Activated effector memory CD4-positive, alpha-beta T cell treated with anti-CD3 and anti-CD28 coated beads, Interleukin-2, amount 50 U/mL, for 16 hours (primary cell): ENCODE results near the gene CTCF.
A peak's percentile ranks its signal among the peaks of the same experiment; 100 is the strongest.

ENCODE experiments used
- DNase-seq: peaks from one replicate; pipeline ENCODE4 v3.0.0-alpha.2; 2020

Gene CTCF

DNA sequence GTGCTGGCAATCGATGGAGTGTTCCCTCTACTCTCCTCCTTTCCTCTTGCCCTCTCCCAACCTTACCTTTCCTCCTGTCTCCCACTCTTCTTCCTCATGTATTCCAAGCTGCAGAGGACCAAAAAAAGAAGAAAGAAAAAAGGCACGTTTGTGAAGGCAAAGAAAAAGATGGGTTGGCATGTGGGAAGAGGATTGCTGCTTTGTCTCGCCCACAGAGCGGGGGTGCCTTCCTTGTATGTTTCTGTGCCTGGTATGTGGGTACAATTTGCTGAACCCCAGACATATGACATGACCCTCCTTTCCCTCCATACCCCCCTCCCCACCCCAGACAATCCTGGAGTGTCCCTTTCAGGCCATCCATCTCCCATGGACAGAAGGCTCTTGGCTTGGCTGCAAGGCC lies 13.1 kb upstream of the CTCF start:
- no peak for DNase-seq

DNA sequence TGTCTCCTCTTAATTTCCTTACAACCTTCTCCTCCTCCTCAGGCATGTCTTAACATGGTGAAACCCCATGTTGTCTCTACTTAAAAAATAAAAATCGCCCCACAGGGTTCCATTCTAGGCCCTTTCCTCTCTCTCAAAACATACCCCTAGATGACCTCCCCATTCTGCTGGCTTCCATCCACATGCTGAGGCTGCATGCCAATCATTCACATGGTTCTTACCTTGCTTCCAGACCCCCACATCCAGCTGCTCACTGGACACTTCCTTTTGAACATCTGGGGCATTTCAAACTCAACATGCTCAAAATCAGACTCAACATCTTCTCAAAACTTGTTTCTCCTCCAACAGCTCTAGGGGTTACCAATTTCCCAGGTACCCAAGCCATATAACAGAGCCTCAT lies 12.4 kb upstream of the CTCF start:
- no peak for DNase-seq

DNA sequence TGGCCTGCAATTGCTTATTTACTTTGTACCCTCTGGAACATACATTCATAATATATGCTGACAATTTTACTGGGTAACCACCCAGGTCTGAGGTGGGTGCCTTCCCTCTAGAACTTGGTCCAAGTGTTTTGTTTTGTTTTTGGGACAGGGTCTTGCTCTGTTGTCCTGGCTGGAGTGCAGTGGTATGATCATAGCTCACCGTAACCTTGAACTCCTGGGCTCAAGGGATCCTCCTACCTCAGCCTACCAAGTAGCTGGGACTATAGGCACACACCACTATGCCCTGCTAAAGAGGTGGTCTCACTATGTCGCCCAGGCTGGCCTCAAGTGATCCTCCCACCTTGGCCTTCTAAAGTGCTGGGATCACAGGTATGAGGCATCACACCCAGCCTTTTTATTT lies 11.2 kb upstream of the CTCF start:
- no peak for DNase-seq

DNA sequence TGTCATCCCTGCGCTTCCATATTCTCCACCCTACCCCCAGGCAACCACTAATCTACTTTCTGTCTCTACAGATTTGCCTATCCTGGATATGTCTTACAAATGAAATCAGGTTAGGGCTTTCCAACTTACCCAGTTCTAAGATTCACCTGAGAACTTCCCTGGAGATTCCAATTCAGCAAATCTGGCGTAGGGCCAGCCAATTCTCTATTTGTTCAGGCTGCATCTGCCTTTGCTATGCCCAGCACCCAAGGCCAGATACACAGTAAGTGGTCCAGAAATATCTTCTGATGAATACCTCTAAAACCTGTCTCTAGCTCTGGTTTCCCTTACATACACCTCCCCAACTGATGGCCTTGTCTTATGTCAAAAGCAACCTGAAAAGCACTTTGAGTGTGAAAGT lies 10.4 kb upstream of the CTCF start:
- no peak for DNase-seq

DNA sequence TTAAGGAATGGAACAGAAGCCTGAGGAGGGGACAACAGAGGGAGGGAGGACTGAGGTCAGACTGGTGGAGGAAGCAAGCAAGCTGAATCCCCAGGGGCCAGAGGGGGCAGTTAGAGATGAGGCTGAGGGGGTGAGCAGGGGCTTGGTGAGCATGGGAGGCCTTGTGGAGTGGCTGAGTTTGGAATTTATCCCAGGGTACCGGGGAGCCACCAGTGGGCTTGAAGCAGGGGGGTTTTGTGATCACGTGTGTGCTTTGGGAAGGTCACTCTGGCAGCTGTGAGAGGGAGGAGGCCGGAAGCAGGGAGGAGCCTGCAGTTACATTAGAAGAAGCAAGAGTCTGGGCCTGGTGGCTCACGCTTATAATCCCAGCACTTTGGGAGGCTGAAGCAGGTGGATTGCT lies 9.8 kb upstream of the CTCF start:
- no peak for DNase-seq

DNA sequence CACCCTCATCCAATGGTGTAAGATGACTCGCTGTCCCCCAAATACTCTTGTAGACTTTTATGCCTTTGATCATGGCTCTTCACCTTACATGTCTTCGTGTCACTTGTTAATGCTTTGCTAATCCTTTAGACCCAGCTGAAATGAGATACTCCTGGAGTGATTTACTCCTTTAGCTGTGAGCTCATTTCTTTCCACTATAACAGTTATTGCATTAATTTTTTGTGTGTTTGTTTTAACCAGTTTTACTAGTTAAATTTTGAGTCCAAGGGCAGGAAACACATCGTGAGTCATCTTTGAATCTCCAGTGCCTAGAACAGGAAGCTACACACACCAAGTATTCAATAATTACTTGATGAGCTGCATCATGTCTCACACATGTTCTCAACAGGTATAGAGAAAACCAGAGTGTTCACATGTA lies 6.5 kb upstream of the CTCF start:
- DNase-seq, result no peak

DNA sequence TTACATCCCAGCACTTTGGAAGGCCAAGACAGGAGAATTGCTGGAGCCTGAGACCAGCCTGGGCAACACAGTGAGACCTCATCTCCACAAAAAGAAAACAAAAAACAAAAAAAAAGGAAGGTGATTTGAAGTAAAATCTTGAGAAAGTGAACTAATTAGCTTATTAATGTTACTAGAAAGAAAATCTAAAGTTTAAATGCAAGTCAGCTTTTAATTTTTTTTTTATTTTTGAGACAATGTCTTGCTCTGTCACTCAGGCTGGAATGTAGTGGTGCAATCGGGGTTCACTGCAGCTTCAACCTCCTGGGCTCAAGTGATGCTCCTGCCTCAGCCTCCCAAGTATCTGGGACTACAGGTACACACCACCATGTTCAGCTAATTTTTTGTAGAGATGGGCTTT lies 3.5 kb upstream of the CTCF start:
- no peak for DNase-seq

DNA sequence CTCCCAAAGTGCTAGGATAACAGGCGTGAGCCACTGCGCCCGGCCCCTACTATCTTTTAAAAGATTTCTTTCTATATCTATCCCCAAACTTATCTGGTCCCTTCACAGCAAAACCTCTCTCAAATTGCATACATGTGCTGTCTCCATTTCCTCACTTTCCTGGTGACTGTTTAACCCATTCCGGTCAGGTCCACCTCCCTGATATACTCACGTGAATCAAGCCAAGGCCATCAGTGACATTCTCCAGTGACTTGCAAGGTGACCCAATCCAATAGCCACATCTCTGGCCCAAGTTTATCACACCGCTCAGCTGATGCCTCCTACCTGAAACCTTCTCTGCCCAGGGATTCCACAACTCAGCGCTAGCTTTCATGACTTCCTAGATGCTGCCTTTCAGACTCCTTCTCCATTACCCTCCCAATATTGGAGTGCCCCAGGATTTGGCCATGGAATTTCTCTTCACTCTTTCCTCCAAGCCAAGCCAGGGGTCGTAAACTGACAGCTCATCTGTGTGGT lies 1.4 kb upstream of the CTCF start:
- peak; percentile 43 for DNase-seq

DNA sequence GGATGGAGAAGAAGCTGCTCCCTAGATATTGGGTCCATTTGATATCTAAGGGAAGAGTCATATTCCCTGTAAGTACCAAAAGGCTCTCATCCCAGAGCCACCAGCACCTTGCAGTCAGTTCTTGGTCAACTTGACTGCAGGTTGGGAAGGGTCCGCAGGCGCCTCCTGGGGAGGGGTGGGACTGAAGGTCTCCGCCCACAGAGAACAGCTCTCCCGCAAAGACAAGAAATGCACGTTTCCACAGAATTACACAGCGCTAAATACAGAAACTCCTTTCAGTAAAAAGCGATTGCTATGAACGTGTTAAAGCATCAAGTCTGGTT lies 864 bp upstream of the CTCF start:
- DNase-seq, result no peak

DNA sequence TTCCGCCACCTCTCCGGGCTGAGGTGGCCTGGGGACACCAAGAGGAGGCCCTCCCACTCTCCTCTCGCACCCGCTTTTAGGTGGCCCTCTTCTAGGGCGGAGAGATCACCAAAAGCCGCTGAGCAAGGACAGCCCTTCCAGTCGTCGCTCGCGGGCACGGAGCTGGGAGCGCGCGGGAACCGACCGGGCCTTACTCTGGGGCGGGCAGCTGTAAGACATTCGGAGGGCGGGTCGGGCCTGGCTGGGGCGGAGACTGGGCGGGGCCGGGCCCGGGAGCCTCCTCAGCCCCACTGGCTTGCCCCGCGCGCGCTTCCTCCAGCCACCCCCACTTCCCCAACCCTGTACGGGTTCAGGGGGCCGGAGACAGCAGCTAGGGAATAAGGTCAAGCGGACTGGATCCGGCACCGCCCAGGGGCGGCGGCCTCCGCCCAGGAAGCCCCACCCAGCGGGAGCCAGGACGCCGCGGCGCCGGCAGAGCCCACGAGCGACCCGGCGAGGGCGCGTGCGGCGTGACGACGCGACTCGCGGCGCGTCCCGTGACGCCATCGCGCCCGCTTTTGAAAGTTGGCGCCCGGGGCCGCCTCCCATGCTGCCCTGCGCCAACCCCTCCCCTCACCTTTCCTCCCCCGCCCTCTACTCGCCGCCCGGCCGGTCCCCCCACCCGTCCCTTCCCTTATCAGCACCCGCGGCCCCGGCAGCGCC lies 351 bp upstream of the CTCF start:
- peak; percentile 98 for DNase-seq

DNA sequence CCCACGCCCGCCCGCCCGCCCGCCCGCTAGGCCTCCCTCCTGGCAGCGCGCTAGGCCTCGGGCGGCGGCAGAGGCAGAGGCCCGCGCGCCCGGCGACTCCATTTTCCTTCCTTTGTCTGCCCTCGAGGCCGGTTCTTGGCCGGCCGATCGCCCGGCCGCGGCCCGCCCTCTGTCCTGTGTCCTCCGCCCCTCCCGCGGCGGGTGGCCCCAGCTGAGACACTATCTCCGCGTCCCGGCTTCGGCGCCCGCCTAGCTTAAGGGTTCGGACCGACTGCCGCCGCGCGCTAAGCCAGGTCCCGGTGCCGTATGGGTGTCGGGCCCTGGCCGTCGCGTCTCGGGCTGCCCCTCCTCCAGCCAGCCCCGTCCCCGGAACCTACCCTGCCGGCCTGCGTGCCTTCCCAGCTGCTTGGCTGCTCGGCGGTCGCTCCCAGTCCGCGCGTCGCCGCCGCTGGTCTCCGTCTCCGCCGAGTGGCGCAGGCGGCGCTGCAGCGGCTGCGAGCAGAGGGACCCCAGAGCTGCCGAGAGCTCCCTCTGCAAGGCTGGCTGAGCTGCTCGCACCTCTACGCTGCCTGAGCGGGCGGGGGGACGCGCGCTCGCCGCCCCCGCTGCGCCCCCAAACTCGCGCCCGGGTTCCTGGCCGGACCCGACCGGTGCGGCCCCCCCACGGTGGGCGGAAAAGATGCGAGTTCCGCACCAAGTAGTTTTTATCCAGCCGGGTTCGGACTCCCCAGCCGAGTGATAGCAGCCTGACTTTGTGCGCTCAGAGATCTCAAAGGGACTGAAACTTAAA lies 787 bp downstream of the CTCF start:
- peak; percentile 86 for DNase-seq

DNA sequence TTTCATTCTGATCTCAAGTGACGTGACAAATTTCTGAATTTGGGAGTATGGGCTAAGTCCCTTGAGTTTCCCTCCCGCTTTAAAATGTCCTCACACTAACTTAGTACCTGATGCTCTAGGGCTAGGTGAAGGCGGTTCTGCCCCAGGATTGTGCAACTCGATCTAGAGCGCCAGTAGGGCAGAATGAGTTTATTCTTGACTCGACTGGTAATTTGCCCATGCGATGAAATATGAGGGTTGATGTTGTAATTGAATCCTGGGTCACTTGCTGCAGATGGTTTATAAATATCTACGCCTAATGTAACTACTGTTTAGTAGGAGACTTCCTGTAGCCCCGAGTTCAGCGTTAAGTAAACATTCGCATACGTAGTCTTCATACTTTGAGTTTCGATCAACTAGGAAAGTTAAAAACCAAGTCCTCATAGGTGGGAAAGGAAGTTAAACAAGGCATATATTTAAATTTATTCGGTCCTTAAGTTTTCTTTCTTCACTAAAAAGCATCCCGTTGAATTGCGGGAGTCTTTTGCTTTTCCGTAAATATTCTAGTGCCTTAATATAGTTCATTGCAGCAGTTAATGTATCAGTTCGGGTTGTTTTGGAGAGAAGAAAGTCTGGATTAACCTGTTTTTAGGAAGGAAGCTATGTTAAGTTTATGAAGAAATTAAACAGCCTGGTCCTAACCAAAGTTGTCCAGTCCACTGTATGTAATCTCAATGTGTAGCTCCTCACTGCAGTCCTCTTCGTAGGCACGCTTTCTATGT lies 1.6 kb downstream of the CTCF start:
- peak; percentile 74 for DNase-seq

DNA sequence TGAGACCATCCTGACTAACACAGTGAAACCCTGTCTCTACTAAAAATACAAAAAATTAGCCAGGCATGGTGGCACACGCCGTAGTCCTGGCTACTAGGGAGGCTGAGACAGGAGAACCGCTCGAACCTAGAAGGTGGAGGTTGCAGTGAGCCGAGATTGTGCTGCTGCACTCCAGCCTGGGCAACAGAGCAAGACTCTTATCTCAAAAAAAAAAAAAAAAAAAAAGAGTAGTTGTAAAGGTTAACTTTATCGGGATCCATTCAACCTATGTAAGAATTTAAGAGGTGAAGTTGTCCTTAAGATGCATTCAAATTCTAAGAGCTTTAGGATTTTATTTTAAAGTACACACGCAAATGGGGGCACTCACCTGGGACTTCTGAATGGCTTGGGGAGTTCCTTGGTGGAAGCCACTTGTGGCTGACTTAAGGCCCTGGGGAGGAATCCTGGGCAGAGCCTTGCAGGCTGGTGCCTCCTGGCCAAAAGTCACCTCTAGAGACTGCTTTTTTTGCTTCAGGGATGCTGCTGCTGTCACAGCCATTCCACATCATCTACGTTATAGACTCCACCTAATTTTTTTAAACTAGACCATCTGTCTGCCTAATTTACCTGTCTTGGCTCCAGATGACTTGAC lies 3.3 kb downstream of the CTCF start:
- DNase-seq, result peak; percentile 45

DNA sequence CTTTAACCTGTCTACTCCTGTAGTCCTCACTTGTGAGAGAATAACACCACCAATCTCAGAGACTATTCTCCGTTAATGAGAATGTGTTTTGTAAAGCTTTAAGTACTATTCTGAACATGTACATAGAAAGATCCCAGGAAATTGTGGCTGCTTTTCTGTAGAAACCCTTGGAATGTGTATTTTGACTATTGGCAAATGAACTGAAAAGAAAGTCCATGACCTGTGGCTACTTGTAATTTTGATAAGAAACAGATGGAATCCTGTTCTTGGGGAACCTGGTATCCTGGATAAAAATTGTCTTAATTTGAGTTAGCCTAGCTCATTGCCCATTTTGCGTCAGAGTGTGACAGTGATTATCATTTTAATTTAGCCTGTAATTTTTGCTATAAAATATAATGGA lies 9.1 kb downstream of the CTCF start:
- DNase-seq, result no peak

DNA sequence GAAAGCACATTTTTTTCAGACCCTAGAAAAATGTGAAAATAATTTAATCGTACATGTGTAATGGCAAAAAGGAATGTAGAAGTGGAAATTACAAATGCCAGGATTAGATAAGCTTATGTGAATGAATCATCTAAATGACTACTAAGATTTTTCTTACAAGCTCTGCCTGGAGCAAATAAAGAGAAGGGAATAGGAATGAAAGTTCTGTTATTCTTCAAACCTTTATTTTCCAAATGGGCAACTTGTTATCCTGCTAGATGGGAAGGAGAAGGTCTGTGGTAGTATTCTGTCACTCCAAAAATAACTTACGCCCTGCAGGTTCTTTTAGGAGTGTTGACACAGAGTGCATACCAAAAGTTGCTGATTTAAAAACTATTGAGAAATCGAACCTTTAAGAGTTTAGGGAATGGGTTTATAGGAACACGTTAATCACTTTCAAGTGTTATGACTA lies 9.7 kb downstream of the CTCF start:
- no peak for DNase-seq

DNA sequence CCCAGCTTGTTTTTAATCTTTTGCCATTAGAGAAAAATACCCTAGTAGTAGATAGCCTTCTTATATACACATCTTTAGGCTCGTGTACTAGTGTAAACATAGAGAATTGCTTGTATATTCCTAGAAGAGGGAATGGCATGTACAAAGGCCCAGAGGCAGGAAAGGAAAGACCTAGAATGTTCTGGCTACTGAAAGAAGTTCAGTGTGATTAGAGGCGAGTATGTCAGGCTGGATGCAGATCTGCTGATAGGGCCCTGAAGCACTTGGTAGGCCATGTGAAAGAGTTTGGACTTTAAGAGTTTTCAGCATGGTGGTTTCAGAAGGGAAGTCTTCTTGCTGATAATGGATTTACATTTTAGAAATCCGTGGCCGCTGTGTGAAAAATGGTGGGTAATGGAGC lies 17.4 kb downstream of the CTCF start:
- DNase-seq, result peak; percentile 3

DNA sequence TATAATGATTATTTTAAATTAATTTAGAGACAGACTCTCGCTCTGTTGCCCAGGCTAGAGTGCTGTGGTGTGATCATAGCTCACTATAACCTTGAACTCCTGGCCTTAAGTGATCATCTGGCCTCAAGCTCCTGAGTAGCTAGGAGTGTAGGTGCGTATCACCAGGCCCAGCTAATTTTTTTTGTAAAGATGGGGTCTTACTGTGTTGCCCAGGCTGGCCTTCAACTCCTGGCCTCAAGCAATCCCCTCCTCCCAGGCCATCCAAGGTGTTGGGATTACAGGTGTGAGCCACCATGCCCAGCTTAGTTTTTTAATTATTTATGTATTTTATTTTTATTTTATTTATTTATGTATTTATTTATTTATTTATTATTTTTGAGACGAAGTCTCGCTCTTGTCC lies 17.9 kb downstream of the CTCF start:
- peak; percentile 31 for DNase-seq

DNA sequence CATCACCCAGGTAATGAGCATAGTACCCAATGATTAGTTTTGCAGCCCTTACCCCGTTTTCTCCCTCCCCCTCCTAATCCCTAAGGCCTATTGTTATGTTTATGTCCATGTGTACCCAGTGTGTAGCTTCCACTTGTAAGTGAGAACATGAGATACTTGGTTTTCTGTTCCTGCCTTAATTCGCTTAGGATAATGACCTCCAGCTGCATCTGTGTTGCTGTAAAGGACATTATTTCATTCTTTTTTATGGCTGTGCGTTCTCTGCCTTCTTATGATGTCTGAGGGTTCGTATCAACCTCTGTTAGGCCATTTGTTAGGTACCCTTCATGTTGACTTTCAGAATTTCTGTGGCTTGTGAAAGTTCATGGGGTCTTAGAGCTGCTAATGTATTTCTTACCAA lies 31.0 kb downstream of the CTCF start:
- no peak for DNase-seq

DNA sequence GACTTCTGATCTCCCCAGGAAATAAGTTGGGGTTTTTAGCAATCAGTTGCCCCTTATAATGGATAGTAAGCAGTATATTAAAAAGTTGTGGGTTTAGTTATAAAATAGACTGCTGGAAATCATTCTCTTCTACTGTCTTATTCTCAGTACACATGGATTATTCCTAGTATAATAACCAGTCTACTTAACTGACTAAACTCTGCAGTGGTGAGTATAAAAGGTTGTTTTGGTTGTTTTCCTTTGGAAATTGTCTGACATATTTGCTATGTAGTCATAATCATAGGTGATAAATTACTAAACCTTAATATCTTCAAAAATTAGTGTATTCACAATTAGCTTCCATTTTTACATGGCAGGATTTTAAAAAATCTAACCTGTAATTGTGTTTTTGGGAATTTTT lies 31.4 kb downstream of the CTCF start:
- DNase-seq, result no peak

DNA sequence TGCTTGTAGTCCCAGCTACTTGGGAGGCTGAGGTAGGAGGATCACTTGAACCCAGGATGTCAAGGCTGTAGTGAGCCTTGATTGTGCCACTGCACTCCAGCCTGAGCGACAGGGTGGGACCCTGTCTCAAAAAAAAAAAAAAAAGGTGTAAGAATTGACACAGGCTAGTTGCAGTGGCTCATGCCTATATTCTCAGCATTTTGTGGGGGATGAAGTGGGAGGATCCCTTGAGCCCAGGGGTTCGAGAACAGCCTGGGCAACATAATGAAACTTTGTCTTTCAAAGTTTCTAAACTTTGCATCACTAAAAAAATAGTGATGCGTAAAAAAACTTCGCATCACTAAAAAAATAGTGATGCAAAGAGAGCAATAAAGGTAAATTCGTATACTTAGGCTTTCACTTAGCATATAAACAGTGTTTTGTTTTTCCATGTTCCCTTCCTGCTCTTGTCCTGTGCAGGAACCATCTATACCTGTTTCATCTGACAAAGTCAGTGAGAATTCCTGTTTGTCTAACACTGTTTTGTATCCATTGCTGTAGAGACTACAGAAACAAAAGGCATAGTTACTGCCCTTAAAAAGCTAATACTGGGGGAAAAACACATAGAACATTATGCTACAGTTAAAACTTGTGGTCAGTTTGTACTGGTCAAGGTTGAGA lies 32.1 kb downstream of the CTCF start:
- no peak for DNase-seq

DNA sequence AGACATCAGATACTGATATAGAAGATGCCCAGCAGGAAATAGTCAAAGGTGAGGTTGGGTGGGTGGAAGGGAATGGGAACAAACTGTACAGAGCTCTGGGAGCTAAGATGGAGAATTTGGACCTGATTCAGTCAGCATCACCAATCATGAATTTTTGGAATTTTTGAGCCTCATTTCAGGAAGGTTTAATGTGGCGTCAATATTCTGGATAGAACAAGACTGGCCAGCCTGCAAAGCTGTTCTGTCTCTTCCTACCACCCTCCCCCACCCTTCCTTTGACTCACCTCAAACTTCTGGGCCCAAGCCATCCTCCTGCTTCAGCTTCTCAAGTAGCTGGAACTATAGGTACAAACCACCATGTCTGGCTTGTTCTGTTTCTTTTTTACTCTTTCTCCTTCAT lies 32.6 kb downstream of the CTCF start:
- DNase-seq, result no peak

DNA sequence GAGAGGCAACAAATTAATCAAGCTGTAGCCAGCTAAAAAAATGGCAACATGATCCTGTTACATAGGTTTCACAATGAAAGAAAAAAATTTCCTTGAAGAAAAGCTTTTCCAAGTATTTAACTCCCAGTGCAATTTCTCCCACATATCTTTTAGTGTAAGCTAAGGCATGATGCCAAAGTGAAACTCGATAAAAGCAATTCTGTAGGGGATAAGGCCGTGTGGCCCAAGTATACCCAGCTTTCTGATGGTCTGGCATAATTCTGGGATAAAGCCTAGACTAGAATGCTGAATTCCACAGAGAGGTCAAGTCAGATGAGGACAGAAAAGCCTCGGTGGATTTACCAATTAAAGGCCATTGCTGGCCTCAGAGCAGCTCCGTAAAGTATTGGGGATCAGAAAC lies 36.2 kb downstream of the CTCF start:
- DNase-seq, result no peak

DNA sequence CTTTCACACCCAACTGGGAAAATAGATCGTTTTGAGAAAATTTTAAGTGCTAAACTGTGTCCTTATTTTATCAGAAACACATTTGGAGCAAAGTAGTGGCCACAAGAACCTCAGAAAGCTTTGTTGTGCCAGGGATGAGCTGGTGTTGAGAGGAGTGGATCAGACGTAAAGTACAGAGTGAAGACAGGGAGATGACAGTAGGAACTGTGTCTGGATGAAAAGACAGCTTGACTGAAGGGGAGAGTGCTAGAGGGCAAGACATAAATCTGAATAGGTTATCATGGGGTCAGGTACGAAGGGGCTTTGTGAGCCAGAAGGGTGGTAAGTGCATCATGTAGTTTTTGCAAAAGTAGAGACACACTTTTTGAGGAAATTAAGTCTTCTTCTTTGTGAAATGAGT lies 43.3 kb downstream of the CTCF start:
- DNase-seq, result no peak
